GM15510 (cell line): ENCODE measurements around the gene TRIM42.

Experiments
- POLR2A ChIP-seq: IDR thresholded peaks from 3 replicates; pipeline ENCODE4 v1.6.1; 2011; ENCODE audit warnings: borderline replicate concordance; ENCODE audit not compliant: insufficient read length; ENCODE audit errors: extremely low read depth

Gene TRIM42

DNA sequence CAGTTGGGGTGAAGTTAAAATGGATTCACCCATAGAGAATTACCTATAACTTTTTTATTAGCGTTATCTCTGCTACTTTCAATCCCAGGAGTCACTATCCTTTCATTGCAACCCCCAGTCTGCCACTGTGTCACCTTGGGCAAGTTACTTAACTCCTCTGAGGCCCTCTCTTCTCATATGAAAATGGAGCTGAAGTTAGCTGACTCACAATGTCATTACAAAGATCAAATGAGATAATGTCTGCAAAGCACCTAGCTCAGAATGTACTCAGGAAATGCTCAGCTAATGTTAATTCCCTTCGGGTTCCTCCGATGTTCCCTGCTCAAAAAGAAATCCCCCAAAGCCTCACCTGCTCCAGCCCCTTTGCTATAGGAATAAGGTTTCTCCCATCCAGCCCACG is 50.0 kb downstream of the TRIM42 start:
- TF ChIP-seq POLR2A: no peak

DNA sequence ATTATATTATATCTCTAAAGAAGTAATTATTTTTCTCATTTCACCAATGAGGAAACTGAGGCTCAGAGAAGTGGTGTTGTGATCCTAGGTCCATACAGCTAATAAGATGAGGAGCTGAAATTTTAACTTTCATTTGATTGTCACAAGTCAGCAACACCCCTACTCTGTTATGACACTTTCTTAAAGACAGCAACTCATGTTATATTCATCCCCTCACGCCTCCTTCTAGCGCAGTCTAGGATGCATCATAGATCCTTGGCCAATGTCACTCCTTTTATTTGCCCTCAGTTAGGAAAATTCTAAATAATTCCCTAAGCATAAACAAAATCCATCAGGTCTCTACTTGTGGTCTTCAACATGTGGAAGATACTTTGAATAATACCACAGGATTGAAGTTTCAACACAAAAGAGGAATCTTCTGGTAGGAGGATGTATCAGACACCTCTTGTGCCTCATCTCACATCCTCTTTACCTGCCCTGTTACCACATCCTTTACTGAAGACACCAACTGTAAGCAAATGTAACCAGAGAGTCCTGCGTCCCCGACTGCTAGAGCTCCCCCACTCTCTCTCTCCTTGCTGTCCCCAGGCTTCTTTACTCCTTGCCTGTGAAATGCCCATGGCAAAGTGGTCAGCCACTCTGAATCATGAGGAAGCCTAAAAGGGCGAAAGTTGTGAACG is 53.7 kb downstream of the TRIM42 start:
- TF ChIP-seq POLR2A: no peak

DNA sequence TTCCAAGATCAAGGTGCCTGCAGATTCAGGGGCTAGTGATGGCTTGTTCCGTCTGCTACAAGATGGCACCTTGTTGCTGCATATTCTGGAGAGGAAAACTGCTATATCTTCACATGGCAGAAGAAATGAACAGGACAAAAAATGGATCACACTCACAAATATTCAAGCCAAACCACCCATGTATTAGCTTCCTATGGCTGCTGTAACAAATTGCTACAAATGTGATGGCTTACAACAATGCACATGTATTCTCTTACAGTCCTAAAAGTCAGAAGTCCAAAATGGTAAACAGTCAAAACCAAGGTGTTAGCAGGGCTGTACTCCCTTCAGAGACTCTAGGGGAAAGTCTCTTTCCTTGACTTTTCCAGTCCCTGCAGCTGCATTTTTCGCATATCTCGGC is 55.8 kb downstream of the TRIM42 start:
- no peak for TF ChIP-seq POLR2A

DNA sequence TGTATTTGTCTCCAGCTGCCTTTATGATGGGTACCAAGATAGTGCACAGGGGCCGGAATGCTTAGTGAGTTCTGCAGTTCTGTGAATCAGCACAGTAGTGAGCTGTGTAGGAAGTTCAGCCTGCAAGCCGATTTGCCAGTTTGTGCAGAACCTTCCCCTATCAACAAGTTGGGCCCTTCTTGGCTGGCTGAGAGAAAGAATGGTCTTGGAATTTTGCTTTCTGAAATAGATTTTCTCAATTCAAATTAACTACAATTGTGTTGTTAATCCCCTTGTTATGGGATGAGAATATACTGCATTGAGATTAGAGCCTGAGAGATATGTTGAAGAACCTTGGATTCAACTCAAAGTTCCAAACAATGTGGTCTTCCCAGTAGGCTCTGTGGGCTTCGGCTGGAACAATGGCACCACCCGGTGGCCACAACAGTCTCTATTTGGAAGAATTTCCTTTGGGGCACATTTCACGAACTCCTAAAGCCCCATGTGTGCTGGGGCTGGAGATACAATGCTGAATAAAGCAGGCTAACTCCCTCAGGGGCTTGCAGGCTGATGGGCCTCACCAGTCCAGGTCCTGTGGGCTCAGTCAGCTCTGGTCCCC is 59.1 kb downstream of the TRIM42 start:
- TF ChIP-seq POLR2A: no peak

DNA sequence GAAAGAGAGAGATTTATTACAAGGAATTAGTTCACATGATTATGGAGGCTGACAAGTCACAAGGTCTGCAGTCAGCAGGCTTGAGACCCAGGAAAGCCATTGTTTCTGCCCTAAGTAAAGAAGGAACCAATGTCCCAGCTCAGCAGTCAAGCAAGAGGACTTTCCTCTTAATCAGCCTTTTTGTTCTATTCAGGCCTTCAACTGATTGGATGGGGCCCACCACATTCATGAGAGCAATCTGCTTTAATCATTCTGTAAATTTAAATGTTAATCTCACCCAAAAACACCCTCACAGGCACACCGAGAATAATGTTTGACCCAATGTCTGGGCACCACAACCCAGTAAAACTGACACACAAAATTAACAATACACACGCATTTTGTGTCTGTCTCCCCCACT is 64.3 kb downstream of the TRIM42 start:
- TF ChIP-seq POLR2A: no peak

DNA sequence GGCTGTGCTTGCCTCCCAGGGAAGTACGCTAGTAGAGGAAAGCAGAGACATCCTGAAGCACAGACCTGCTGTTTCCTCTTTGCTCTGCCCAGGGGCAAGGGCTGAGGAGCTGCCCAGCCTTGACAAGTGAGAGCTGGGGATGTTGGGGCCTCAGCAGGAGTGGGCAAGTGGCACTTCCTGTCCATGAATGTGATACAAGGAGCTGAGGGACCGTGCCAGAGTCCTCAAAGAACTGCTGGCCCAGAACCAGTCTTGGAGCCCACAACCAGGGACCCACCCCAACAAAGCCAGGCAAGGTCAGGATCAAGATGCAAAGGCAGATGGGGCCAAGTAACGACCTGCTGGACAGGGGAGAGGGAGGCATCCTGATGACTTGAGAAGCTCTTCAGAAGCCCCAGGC is 70.3 kb downstream of the TRIM42 start:
- TF ChIP-seq POLR2A: no peak

DNA sequence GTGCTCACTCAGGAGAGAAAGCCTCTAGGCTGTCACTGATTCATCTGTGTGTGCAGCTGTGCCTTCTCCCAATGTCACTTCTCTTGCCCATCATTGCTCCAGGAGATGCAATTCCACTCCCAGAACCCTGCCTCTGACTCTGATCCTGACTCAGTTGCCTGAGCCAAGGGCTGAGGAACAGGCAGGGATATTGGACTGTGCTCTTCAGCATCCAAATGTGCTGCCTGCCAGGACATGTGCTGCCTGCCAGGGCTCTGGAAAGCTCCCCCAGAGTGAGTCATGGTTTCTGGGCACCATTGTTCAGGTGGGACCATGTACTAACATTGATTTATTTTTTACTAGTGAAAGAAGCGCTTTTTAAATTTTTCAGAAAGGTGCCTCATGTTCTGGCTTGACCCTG is 71.0 kb downstream of the TRIM42 start:
- no peak for TF ChIP-seq POLR2A
